HL-60 (cell line): ENCODE measurements around the gene HTR3D.
"Not testable (repeated sequence)": the region's sequence is repeated elsewhere in the genome, so short reads cannot be mapped to it uniquely, and the experiment has no call there.

Experiments used
- DNase-seq, 2 experiments: peaks; one replicate each; pipeline ENCODE4 v3.0.0-alpha.2; 2010 to 2020; ENCODE audit warnings: low read depth in 1 of 2, low spot score in 1 of 2
- H3K27ac ChIP-seq: fragments of 250-450 bp; sonication (Bioruptor Pico); replicated peaks from 2 replicates; pipeline ENCODE4 v1.5.1; 2020; ENCODE audit warnings: mild to moderate bottlenecking, moderate library complexity
- H3K27me3 ChIP-seq: fragments of 250-450 bp; sonication (Bioruptor Pico); 2 replicates; pipeline ENCODE4 v1.5.1; 2021; ENCODE audit warnings: mild to moderate bottlenecking, moderate library complexity; ENCODE audit not compliant: insufficient read depth, poor library complexity, severe bottlenecking
- H3K4me3 ChIP-seq: replicated peaks from 2 replicates; pipeline ENCODE4 v1.5.1; 2011; ENCODE audit warnings: mild to moderate bottlenecking, control low read depth, low read length; ENCODE audit not compliant: insufficient read depth
- GABPA ChIP-seq: IDR thresholded peaks from 2 replicates; pipeline ENCODE4 v1.6.1; 2012; ENCODE audit warnings: low read depth
- POLR2AphosphoS5 ChIP-seq: IDR thresholded peaks from 2 replicates; pipeline ENCODE4 v1.6.1; 2012; ENCODE audit warnings: low read depth
- SPI1 ChIP-seq: IDR thresholded peaks from 2 replicates; pipeline ENCODE4 v1.6.1; 2012; ENCODE audit warnings: low read depth, mild to moderate bottlenecking, borderline replicate concordance
- TF ChIP-seq, protein P1 (sequence below): IDR thresholded peaks from one replicate; pipeline ENCODE4 v1.5.1; 2011; ENCODE audit warnings: low read length, control low read depth, inconsistent platforms; ENCODE audit not compliant: insufficient read depth
- TF ChIP-seq, protein P2 (sequence below): IDR thresholded peaks from 2 replicates; pipeline ENCODE4 v1.6.1; 2012; ENCODE audit warnings: low read depth; ENCODE audit not compliant: insufficient replicate concordance

HTR3D gene

DNA sequence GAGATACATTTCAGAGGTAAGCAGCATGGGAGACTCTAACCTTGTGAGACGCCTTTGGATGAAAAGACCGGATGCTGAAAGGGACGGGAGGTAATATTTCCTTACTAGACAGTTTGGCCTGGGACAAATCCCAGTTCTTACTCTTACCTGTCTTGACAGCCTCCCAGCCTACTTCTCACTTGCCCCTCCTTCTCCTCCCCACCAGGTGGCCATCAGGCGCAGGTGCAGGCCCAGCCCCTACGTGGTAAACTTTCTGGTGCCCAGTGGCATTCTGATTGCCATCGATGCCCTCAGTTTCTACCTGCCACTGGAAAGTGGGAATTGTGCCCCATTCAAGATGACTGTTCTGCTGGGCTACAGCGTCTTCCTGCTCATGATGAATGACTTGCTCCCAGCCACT is 6.3 kb downstream of the HTR3D start:
- Histone ChIP-seq H3K27ac (no peak overlapping the region), H3K4me3 (no peak overlapping the region), H3K27me3 (no peaks in the 10 kb centered on the region)
- TF ChIP-seq SPI1 = no peak
- TF ChIP-seq, protein P1, sequence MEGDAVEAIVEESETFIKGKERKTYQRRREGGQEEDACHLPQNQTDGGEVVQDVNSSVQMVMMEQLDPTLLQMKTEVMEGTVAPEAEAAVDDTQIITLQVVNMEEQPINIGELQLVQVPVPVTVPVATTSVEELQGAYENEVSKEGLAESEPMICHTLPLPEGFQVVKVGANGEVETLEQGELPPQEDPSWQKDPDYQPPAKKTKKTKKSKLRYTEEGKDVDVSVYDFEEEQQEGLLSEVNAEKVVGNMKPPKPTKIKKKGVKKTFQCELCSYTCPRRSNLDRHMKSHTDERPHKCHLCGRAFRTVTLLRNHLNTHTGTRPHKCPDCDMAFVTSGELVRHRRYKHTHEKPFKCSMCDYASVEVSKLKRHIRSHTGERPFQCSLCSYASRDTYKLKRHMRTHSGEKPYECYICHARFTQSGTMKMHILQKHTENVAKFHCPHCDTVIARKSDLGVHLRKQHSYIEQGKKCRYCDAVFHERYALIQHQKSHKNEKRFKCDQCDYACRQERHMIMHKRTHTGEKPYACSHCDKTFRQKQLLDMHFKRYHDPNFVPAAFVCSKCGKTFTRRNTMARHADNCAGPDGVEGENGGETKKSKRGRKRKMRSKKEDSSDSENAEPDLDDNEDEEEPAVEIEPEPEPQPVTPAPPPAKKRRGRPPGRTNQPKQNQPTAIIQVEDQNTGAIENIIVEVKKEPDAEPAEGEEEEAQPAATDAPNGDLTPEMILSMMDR = no peak
- no peak for TF ChIP-seq GABPA
- TF ChIP-seq, protein P2, sequence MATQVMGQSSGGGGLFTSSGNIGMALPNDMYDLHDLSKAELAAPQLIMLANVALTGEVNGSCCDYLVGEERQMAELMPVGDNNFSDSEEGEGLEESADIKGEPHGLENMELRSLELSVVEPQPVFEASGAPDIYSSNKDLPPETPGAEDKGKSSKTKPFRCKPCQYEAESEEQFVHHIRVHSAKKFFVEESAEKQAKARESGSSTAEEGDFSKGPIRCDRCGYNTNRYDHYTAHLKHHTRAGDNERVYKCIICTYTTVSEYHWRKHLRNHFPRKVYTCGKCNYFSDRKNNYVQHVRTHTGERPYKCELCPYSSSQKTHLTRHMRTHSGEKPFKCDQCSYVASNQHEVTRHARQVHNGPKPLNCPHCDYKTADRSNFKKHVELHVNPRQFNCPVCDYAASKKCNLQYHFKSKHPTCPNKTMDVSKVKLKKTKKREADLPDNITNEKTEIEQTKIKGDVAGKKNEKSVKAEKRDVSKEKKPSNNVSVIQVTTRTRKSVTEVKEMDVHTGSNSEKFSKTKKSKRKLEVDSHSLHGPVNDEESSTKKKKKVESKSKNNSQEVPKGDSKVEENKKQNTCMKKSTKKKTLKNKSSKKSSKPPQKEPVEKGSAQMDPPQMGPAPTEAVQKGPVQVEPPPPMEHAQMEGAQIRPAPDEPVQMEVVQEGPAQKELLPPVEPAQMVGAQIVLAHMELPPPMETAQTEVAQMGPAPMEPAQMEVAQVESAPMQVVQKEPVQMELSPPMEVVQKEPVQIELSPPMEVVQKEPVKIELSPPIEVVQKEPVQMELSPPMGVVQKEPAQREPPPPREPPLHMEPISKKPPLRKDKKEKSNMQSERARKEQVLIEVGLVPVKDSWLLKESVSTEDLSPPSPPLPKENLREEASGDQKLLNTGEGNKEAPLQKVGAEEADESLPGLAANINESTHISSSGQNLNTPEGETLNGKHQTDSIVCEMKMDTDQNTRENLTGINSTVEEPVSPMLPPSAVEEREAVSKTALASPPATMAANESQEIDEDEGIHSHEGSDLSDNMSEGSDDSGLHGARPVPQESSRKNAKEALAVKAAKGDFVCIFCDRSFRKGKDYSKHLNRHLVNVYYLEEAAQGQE = no peak
- no peak for TF ChIP-seq POLR2AphosphoS5
- DNase-seq = no peak

DNA sequence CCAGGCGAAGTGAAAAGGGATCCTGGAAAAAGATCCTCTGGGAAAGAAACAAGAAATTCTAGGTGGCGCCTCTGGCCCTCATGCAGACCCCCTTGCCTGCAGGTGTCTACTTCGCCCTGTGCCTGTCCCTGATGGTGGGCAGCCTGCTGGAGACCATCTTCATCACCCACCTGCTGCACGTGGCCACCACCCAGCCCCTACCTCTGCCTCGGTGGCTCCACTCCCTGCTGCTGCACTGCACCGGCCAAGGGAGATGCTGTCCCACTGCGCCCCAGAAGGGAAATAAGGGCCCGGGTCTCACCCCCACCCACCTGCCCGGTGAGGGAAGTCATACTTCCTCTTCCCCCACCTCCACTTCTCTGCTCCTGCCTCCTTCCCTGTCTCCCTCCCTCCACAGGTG is 6.8 kb downstream of the HTR3D start:
- H3K27me3 ChIP-seq, H3K27ac ChIP-seq, H3K4me3 ChIP-seq, DNase-seq: not testable (repeated sequence)

DNA sequence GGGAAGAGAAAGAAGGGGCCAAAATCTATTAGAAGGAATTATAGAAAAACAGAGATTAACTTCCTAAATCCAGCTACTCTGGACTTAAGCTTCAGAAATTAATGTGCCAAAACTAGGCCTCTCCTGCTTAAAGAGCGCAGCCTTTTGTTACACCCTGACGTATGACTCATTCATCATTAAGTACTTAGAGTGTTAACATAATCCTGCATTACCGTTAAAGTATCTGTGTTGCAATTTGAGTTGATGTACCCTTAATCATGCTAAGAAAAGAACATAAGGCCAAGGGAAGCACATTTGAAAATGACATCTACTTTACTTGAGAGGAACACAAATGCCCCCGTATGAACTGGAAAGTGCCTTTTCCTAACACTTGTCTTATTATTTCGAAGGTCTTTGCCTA is 7.9 kb downstream of the HTR3D start:
- no peak overlapping the region for H3K4me3 ChIP-seq
- DNase-seq = peak in 1 of 2 experiments; percentile 80
- H3K27me3 ChIP-seq = no peaks in the 10 kb centered on the region
- no peak overlapping the region for H3K27ac ChIP-seq
- no peak for TF ChIP-seq SPI1
- TF ChIP-seq, protein P2 = no peak
- no peak for TF ChIP-seq POLR2AphosphoS5
- TF ChIP-seq, protein P1 = no peak
- no peak for TF ChIP-seq GABPA

DNA sequence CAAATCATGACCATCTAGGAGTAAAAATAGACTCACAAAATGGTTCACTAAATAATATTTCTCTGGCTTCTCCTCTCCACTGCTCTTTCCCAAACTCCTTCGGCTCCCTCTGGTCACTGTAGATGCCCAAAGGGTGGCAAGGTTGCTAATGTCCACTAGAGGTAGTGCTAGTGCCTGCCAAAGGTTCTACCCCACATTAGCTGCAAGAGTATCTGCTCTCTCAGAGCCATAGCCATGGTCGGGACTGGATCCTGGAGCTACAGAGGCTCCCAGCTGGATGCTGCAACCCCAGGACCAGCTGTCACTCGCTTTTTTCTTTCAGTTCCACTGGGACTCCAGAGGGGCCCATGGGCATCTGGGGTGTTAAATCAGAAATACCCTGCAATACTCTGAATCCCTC is 8.5 kb downstream of the HTR3D start:
- TF ChIP-seq, protein P2 = no peak
- TF ChIP-seq, protein P1 = no peak
- TF ChIP-seq SPI1 (no peak), GABPA (no peak), POLR2AphosphoS5 (no peak)
- H3K27me3 ChIP-seq = no peaks in the 10 kb centered on the region
- no peak for DNase-seq
- no peak overlapping the region for H3K27ac ChIP-seq
- H3K4me3 ChIP-seq = no peak overlapping the region
